HK-2 (cell line): ENCODE data around the gene SLC2A13.
"Not testable (repeated sequence)": the region's sequence is repeated elsewhere in the genome, so short reads cannot be mapped to it uniquely, and the experiment has no call there.

Experiments
- DNase-seq: peaks from one replicate; pipeline ENCODE4 v3.0.0-alpha.2; 2018; ENCODE audit not compliant: unreplicated experiment

SLC2A13 gene

GRCh38 chr12:39928181-39928899, 177.5 kb downstream of the SLC2A13 start:
- DNase-seq: no peak

- DNase-seq: no peak
Measured at GRCh38 chr12:39923364-39923763, 182.5 kb downstream of the SLC2A13 start.

- DNase-seq: not testable (repeated sequence)
Measured at GRCh38 chr12:39922598-39922997, 183.3 kb downstream of the SLC2A13 start.

- no peak for DNase-seq
Measured at GRCh38 chr12:39920647-39921046, 185.2 kb downstream of the SLC2A13 start.

GRCh38 chr12:39920222-39920621, 185.7 kb downstream of the SLC2A13 start:
- DNase-seq: no peak

- DNase-seq: no peak
Measured at GRCh38 chr12:39919790-39920189, 186.1 kb downstream of the SLC2A13 start.

- DNase-seq: no peak
Measured at GRCh38 chr12:39915249-39915648, 190.6 kb downstream of the SLC2A13 start.

- DNase-seq: no peak
Measured at GRCh38 chr12:39912211-39912980, 193.5 kb downstream of the SLC2A13 start.

- DNase-seq: no peak
Measured at GRCh38 chr12:39906237-39906636, 199.6 kb downstream of the SLC2A13 start.

- no peak for DNase-seq
Measured at GRCh38 chr12:39905152-39905551, 200.7 kb downstream of the SLC2A13 start.

- DNase-seq: no peak
Measured at GRCh38 chr12:39902821-39903220, 203.1 kb downstream of the SLC2A13 start.

GRCh38 chr12:39897315-39897714, 208.6 kb downstream of the SLC2A13 start:
- DNase-seq: no peak

- not testable (repeated sequence) for DNase-seq
Measured at GRCh38 chr12:39893388-39893787, 212.5 kb downstream of the SLC2A13 start.

GRCh38 chr12:39892146-39892545, 213.7 kb downstream of the SLC2A13 start:
- no peak for DNase-seq

- DNase-seq: no peak
Measured at GRCh38 chr12:39887856-39888255, 218.0 kb downstream of the SLC2A13 start.

- DNase-seq: no peak
Measured at GRCh38 chr12:39886106-39886505, 219.8 kb downstream of the SLC2A13 start.

- DNase-seq: no peak
Measured at GRCh38 chr12:39884616-39885125, 221.2 kb downstream of the SLC2A13 start.

- DNase-seq: no peak
Measured at GRCh38 chr12:39883411-39883810, 222.5 kb downstream of the SLC2A13 start.

- DNase-seq: no peak
Measured at GRCh38 chr12:39878753-39879152, 227.1 kb downstream of the SLC2A13 start.

GRCh38 chr12:39875721-39876120, 230.2 kb downstream of the SLC2A13 start:
- no peak for DNase-seq

GRCh38 chr12:39874785-39875184, 231.1 kb downstream of the SLC2A13 start:
- DNase-seq: no peak

- no peak for DNase-seq
Measured at GRCh38 chr12:39873065-39873464, 232.8 kb downstream of the SLC2A13 start.

- DNase-seq: no peak
Measured at GRCh38 chr12:39872425-39872824, 233.5 kb downstream of the SLC2A13 start.
